OCI-LY1 (cell line): Measurements from ENCODE around the gene CDH4.

Experiments used
- H2AFZ ChIP-seq: fragments of 200-600 bp; sonication (generic), shearing (Covaris generic); 2 replicates; pipeline ENCODE4 v1.6.0; 2014; ENCODE audit warnings: antibody characterized with exemption, mild to moderate bottlenecking, low read length
- H3F3A ChIP-seq: fragments of 200-600 bp; sonication (generic), shearing (Covaris generic); 2 replicates; pipeline ENCODE4 v1.6.0; 2014; ENCODE audit warnings: mild to moderate bottlenecking, antibody characterized with exemption, low read length, moderate library complexity; ENCODE audit not compliant: insufficient read depth
- H3K27ac ChIP-seq: fragments of 200-600 bp; sonication (generic); 2 replicates; pipeline ENCODE4 v1.5.1; 2014; ENCODE audit warnings: low read length, mixed run types, mild to moderate bottlenecking, low read depth; ENCODE audit not compliant: poor library complexity, severe bottlenecking
- H3K27me3 ChIP-seq: fragments of 200-600 bp; sonication (generic); 2 replicates; pipeline ENCODE4 v1.6.0; 2014; ENCODE audit warnings: antibody characterized with exemption, mild to moderate bottlenecking, low read length, moderate library complexity; ENCODE audit not compliant: insufficient read depth
- H3K36me3 ChIP-seq: fragments of 200-600 bp; sonication (generic); 2 replicates; pipeline ENCODE4 v1.6.1; 2014; ENCODE audit warnings: mild to moderate bottlenecking, antibody characterized with exemption, low read length, moderate library complexity, mixed read lengths; ENCODE audit not compliant: insufficient read depth
- H3K4me1 ChIP-seq: fragments of 200-600 bp; sonication (generic); 2 replicates; pipeline ENCODE4 v1.5.1; 2014; ENCODE audit warnings: mild to moderate bottlenecking, low read length, moderate library complexity; ENCODE audit not compliant: insufficient read depth, severe bottlenecking
- H3K4me2 ChIP-seq: fragments of 200-600 bp; sonication (generic), shearing (Covaris generic); 2 replicates; pipeline ENCODE4 v1.6.1; 2014; ENCODE audit warnings: low read length
- H3K4me3 ChIP-seq: fragments of 200-600 bp; sonication (generic); 2 replicates; pipeline ENCODE4 v1.5.1; 2014; ENCODE audit warnings: low read length, low read depth, mild to moderate bottlenecking, mixed read lengths; ENCODE audit not compliant: poor library complexity, severe bottlenecking
- H3K79me2 ChIP-seq: fragments of 200-600 bp; shearing (Covaris generic); 2 replicates; pipeline ENCODE4 v1.6.1; 2016; ENCODE audit warnings: mixed run types, low read length, mixed read lengths; ENCODE audit not compliant: insufficient read depth
- H3K9ac ChIP-seq: fragments of 200-600 bp; sonication (generic), shearing (Covaris generic); 2 replicates; pipeline ENCODE4 v1.6.1; 2014; ENCODE audit warnings: mild to moderate bottlenecking, low read length, mixed read lengths
- H3K9me2 ChIP-seq: fragments of 200-600 bp; sonication (generic), shearing (Covaris generic); 2 replicates; pipeline ENCODE4 v1.6.1; 2014; ENCODE audit warnings: low read depth, mild to moderate bottlenecking, low read length, mixed read lengths
- H3K9me3 ChIP-seq: fragments of 200-600 bp; shearing (Covaris generic); 2 replicates; pipeline ENCODE4 v1.6.1; 2014; ENCODE audit warnings: low read length, mixed read lengths
- H4K20me1 ChIP-seq: fragments of 200-600 bp; sonication (generic), shearing (Covaris generic); 2 replicates; pipeline ENCODE4 v1.6.0; 2016; ENCODE audit warnings: mild to moderate bottlenecking, low read length; ENCODE audit not compliant: insufficient read depth
- CTCF ChIP-seq: fragments of 200-600 bp; sonication (generic), shearing (Covaris generic); IDR thresholded peaks from 2 replicates; pipeline ENCODE4 v1.5.1; 2017; ENCODE audit warnings: mild to moderate bottlenecking, antibody characterized with exemption, low read length, moderate library complexity, mixed read lengths
- EZH2 ChIP-seq: fragments of 200-600 bp; sonication (generic), shearing (Covaris generic); IDR thresholded peaks from 2 replicates; pipeline ENCODE4 v1.8.0; 2017; ENCODE audit warnings: borderline replicate concordance, mixed run types, mild to moderate bottlenecking, antibody characterized with exemption, low read length, moderate library complexity, mixed read lengths

CDH4 gene

GRCh38 chr20:61901392-61902220 lies 649.5 kb downstream of the CDH4 start:
- Histone ChIP-seq H3K9me2 (no peaks in the 10 kb centered on the region), H3K4me2 (no peak overlapping the region), H3K9me3 (no peaks in the 10 kb centered on the region), H3K27ac (no peak overlapping the region), H3K9ac (no peak overlapping the region), H3F3A (no peaks in the 10 kb centered on the region), H4K20me1 (no peaks in the 10 kb centered on the region), H3K4me3 (no peak overlapping the region), H3K27me3 (no peaks in the 10 kb centered on the region; the same call in 1 of the 2 replicates), H3K79me2 (no peaks in the 10 kb centered on the region), H2AFZ (no peak overlapping the region), H3K36me3 (no peaks in the 10 kb centered on the region), H3K4me1 (no peaks in the 10 kb centered on the region)
- TF ChIP-seq EZH2 (no peak), CTCF (no peak)

GRCh38 chr20:61902221-61902869 lies 650.3 kb downstream of the CDH4 start:
- Histone ChIP-seq H3K79me2 (no peaks in the 10 kb centered on the region), H3K9me3 (no peaks in the 10 kb centered on the region), H3K9ac (no peak overlapping the region), H3K9me2 (no peaks in the 10 kb centered on the region), H3K4me3 (no peak overlapping the region), H3K36me3 (no peaks in the 10 kb centered on the region), H3K4me1 (no peaks in the 10 kb centered on the region), H4K20me1 (no peaks in the 10 kb centered on the region), H2AFZ (no peak overlapping the region), H3K4me2 (no peak overlapping the region), H3K27me3 (no peaks in the 10 kb centered on the region; the same call in 1 of the 2 replicates), H3K27ac (no peak overlapping the region), H3F3A (no peaks in the 10 kb centered on the region)
- TF ChIP-seq EZH2, result no peak
- TF ChIP-seq CTCF, result no peak

GRCh38 chr20:61903575-61904340 lies 651.7 kb downstream of the CDH4 start:
- Histone ChIP-seq H3F3A (no peaks in the 10 kb centered on the region), H3K27me3 (peaks cover 2% of the 10 kb centered on the region; the same call in 1 of the 2 replicates), H3K9ac (no peak overlapping the region), H3K9me3 (no peaks in the 10 kb centered on the region), H3K79me2 (no peaks in the 10 kb centered on the region), H3K4me3 (no peak overlapping the region), H4K20me1 (no peaks in the 10 kb centered on the region), H3K27ac (no peak overlapping the region), H2AFZ (no peak overlapping the region), H3K4me2 (no peak overlapping the region), H3K9me2 (no peaks in the 10 kb centered on the region), H3K36me3 (no peaks in the 10 kb centered on the region), H3K4me1 (no peaks in the 10 kb centered on the region)
- TF ChIP-seq EZH2 (no peak), CTCF (no peak)
